ENCODE data around the gene HDAC5.

Gene HDAC5

DNA sequence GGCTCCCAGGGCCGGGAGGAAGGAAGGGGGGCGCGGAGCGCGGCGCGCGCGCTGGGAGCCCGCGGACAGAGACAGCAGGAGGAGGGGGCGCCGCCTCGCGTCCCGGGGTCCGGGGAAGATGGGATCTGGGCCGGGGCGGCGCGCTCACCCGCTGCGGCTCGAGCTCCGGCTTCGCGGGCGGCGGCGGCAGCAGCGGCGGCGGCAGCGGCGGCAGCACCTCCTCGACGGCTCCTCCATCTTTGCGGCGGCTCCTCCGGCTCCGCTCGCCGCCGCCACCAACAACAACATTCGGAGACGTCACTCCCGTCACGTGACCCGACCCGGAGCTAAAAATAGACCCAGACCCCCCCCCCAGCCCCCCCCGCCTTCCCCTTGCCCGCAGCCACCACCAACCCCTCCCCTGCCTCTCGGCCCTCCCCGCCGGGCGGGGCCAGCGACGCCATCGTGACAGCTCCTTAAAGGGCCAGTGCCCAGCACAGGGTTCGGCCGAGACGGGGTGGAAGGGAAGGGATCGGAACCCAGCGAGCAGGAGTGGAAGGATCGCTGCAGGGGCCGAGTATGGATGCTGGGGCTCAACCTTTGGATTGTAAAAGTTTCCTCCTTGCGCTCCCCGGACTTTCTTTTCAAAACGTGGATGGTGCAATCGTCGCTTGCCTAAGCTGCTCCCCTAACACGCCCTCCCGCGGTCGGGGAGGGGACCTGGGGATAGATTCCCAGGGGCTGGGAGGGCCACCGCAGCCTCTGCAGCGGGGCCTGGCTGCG lies at the start of gene HDAC5 (continued):
- TF ChIP-seq PRDM2 (tag by site-specific recombination; IDR thresholded peaks at IDR 0.05; ENCODE audit: borderline replicate concordance) (no peak), ZNF660 (tag by site-specific recombination; IDR thresholded peaks at IDR 0.05) (no peak), ZNF580 (tag by site-specific recombination; IDR thresholded peaks at IDR 0.05) (0 out of 2 replicates have a peak, but pooled peaks have one; percentile 29), ZNF350 (tag by site-specific recombination; IDR thresholded peaks at IDR 0.05) (no peak), ZNF133 (tag by site-specific recombination; IDR thresholded peaks at IDR 0.05) (no peak)

GRCh38 chr17:44171931-44172455 lies 48.6 kb upstream of the HDAC5 start:
- ChIA-PET POLR2A (interaction anchor here (0.6 to 3.1 kb wide), 4 partner anchors 14 to 173 kb away, joined by 3 to 19 read pairs (median 3); partner anchors contain the start of genes GRN, LSM12 and TMUB2), CTCF (interaction anchor here (0.6 to 1.5 kb wide), 9 partner anchors 13 to 351 kb away, joined by 3 to 5 read pairs (median 3); no protein-coding TSS in a partner anchor)
- no peak overlapping the region for H3K27ac ChIP-seq (ENCODE audit: extremely low read depth, low read depth, low read length)
- peaks cover 6 to 12% of the 10 kb centered on the region in 2 experiments; a peak in 2 of 3 replicates for H3K36me3 ChIP-seq (ENCODE audit: control insufficient read depth in 2 of 2, insufficient read depth in 1 of 2, low read length in 2 of 2)
- H3K4me1 ChIP-seq (ENCODE audit: control insufficient read depth, insufficient read depth, low read length), result peaks cover 6% of the 10 kb centered on the region; the same call in 1 of the 2 replicates
- H3K9me3 ChIP-seq (ENCODE audit: control insufficient read depth, insufficient read depth, low read depth, low read length), result no peaks in the 10 kb centered on the region
- H3K4me3 ChIP-seq (ENCODE audit: low read depth, low read length), result no peak overlapping the region
- TF ChIP-seq ZIC2 (tag by site-specific recombination; IDR thresholded peaks at IDR 0.05) (no peak), GLIS2 (tag by site-specific recombination; IDR thresholded peaks at IDR 0.05) (peak; percentile 18; the same call in 1 of the 2 replicates), ZNF600 (tag by site-specific recombination; IDR thresholded peaks at IDR 0.05) (peak; percentile 21; the same call in 1 of the 2 replicates), ZNF624 (tag by site-specific recombination; IDR thresholded peaks at IDR 0.05) (no peak), ZNF202 (tag by site-specific recombination; IDR thresholded peaks at IDR 0.05; ENCODE audit: borderline replicate concordance) (no peak), ZNF10 (tag by site-specific recombination; IDR thresholded peaks at IDR 0.05) (no peak), ZNF140 (tag by site-specific recombination; IDR thresholded peaks at IDR 0.05) (no peak), PRDM4 (tag by site-specific recombination; IDR thresholded peaks at IDR 0.05) (no peak), ZNF354C (tag by site-specific recombination; IDR thresholded peaks at IDR 0.05; ENCODE audit: borderline replicate concordance, low read depth) (no peak), TRIM28 (IDR thresholded peaks at IDR 0.05; ENCODE audit: borderline replicate concordance, low read length) (no peak), ZNF692 (tag by site-specific recombination; IDR thresholded peaks at IDR 0.05) (no peak), ZBTB11 (tag by site-specific recombination; conservative IDR thresholded peaks at IDR 0.05; ENCODE audit: low read depth) (no peak), BCL11A (tag by site-specific recombination; IDR thresholded peaks at IDR 0.05; ENCODE audit: low read depth) (no peak)
- TF ChIP-seq, protein P1, sequence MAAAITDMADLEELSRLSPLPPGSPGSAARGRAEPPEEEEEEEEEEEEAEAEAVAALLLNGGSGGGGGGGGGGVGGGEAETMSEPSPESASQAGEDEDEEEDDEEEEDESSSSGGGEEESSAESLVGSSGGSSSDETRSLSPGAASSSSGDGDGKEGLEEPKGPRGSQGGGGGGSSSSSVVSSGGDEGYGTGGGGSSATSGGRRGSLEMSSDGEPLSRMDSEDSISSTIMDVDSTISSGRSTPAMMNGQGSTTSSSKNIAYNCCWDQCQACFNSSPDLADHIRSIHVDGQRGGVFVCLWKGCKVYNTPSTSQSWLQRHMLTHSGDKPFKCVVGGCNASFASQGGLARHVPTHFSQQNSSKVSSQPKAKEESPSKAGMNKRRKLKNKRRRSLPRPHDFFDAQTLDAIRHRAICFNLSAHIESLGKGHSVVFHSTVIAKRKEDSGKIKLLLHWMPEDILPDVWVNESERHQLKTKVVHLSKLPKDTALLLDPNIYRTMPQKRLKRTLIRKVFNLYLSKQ (tag by site-specific recombination; IDR thresholded peaks at IDR 0.05; ENCODE audit: borderline replicate concordance), result no peak
